ENCODE results near the gene BBS5. TPM values are rescaled to one million over a fixed set of nuclear protein-coding genes. Genes with fewer than 3 reads are reported as not detected.

Gene BBS5
- total RNA-seq, 1 donor from 2014 or later: 8.9 TPM

DNA sequence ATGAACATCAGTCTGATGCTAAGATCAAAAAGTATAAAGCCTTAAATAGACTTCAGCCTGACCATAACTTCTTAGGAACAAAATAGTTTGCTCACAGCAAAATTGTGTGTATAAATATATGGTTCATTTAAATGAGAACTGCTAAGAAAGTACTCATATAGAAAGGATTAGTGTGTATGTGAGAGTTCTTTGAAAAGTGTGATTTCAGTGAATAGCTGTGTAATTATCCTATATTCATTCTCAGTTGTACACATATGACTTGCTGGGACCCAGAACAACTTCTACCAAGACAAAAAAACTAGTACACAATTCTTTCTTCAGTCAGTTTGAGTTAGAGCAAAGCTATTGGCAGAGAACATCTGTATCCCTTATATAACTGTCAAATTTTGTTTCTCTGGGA, 7.2 kb downstream of the BBS5 start:
- no peak overlapping the region for H3K27ac Mint-ChIP-seq (ENCODE audit: unreplicated experiment)
- DNase-seq (ENCODE audit: low spot score): no peak
- H3K9me3 Mint-ChIP-seq (ENCODE audit: low read depth): no peaks in the 10 kb centered on the region
- H3K4me1 Mint-ChIP-seq (ENCODE audit: low read depth): no peaks in the 10 kb centered on the region
- no peak for TF ChIP-seq CTCF (IDR thresholded peaks at IDR 0.05)
- no peaks in the 10 kb centered on the region for H3K27me3 Mint-ChIP-seq (ENCODE audit: low read depth)
- no peak overlapping the region for H3K4me3 Mint-ChIP-seq (ENCODE audit: unreplicated experiment)
- peaks cover 21% of the 10 kb centered on the region for H3K36me3 Mint-ChIP-seq (ENCODE audit: low read depth)

GRCh38 chr2:169490834-169491233, 11.5 kb downstream of the BBS5 start:
- Mint-ChIP-seq H3K27ac (ENCODE audit: unreplicated experiment) (no peak overlapping the region), H3K4me3 (ENCODE audit: unreplicated experiment) (no peak overlapping the region), H3K27me3 (ENCODE audit: low read depth) (no peaks in the 10 kb centered on the region), H3K4me1 (ENCODE audit: low read depth) (no peaks in the 10 kb centered on the region), H3K9me3 (ENCODE audit: low read depth) (no peaks in the 10 kb centered on the region), H3K36me3 (ENCODE audit: low read depth) (peaks cover 7% of the 10 kb centered on the region)
- no peak for DNase-seq (ENCODE audit: low spot score)
- no peak for TF ChIP-seq CTCF (IDR thresholded peaks at IDR 0.05)

GRCh38 chr2:169491378-169491777, 12.1 kb downstream of the BBS5 start:
- no peak for TF ChIP-seq CTCF (IDR thresholded peaks at IDR 0.05)
- H3K9me3 Mint-ChIP-seq (ENCODE audit: low read depth): no peaks in the 10 kb centered on the region
- H3K4me1 Mint-ChIP-seq (ENCODE audit: low read depth): no peaks in the 10 kb centered on the region
- H3K36me3 Mint-ChIP-seq (ENCODE audit: low read depth): peaks cover 9% of the 10 kb centered on the region
- no peak overlapping the region for H3K27ac Mint-ChIP-seq (ENCODE audit: unreplicated experiment)
- no peak for DNase-seq (ENCODE audit: low spot score)
- no peak overlapping the region for H3K4me3 Mint-ChIP-seq (ENCODE audit: unreplicated experiment)
- no peaks in the 10 kb centered on the region for H3K27me3 Mint-ChIP-seq (ENCODE audit: low read depth)

DNA sequence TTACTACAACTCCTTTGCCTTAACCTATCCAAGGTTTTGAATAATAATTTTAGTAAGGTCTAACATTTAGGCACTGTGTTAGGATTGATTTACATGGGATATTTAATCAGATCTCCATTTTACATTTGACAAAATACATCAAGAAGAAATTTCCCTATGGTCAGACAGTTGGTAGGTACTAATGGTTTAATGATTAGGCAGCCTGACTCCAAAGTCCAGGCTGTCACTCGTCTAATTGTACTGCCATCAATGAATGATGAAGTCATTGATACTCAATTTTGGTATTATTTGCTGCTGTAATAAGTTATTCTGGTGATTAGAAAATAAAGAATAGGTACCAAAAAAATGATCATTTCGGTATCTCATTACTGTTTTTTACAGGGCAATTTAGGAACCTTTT, 14.1 kb downstream of the BBS5 start:
- Mint-ChIP-seq H3K27me3 (ENCODE audit: low read depth) (no peaks in the 10 kb centered on the region), H3K27ac (ENCODE audit: unreplicated experiment) (no peak overlapping the region), H3K36me3 (ENCODE audit: low read depth) (peaks cover 11% of the 10 kb centered on the region), H3K4me3 (ENCODE audit: unreplicated experiment) (no peak overlapping the region), H3K9me3 (ENCODE audit: low read depth) (no peaks in the 10 kb centered on the region), H3K4me1 (ENCODE audit: low read depth) (no peaks in the 10 kb centered on the region)
- DNase-seq (ENCODE audit: low spot score): no peak
- TF ChIP-seq CTCF (IDR thresholded peaks at IDR 0.05): no peak

DNA sequence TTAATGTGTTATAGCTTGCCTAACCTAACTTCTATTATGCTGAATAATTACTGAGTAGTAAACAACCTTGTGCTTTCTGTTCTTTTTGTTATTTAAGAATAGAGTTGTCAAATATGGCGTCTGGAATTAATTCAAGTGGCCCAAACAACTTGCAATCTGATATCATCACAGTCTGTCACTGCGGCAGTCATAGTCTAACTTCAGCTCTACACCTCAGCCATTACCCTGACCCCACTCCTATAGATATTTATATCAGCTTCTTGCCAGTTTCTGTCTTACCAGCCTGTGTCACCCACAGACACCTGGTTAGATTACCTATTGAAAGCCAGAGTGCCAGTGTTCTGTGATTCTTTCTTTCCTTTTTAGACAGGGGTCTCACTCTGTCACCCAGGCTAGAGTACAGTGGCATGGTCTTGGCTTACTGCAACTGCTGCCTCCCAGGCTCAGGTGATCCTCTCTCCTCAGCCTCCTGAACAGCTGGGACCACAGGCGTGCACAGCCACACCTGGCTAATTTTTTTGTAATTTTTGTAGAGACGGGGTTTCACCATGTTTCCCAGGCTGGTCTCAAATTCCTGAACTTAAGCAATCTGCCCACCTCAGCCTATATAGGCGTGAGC, 16.1 kb downstream of the BBS5 start:
- no peak for TF ChIP-seq CTCF (IDR thresholded peaks at IDR 0.05)
- Mint-ChIP-seq H3K27me3 (ENCODE audit: low read depth) (no peaks in the 10 kb centered on the region), H3K36me3 (ENCODE audit: low read depth) (peaks cover 11% of the 10 kb centered on the region), H3K9me3 (ENCODE audit: low read depth) (no peaks in the 10 kb centered on the region), H3K4me1 (ENCODE audit: low read depth) (no peaks in the 10 kb centered on the region), H3K27ac (ENCODE audit: unreplicated experiment) (no peak overlapping the region), H3K4me3 (ENCODE audit: unreplicated experiment) (no peak overlapping the region)
- no peak for DNase-seq (ENCODE audit: low spot score)
